Aorta (tissue), 5 donors: ENCODE data around the gene TMEM125. TPM values are rescaled to one million over a fixed set of nuclear protein-coding genes. Genes with fewer than 3 reads are reported as not detected.

Experiments
- ATAC-seq: fragments of 200-7000 bp; cut with Tn5 transposase; one replicate; pipeline ENCODE4 v1.9.1; 2022; ENCODE audit warnings: moderate library complexity; ENCODE audit not compliant: low FRiP score
- DNase-seq, 2 donors: peaks; one replicate each; pipeline ENCODE4 v3.0.0-alpha.2; 2020
- H3K27ac ChIP-seq, 2 donors: one replicate each; pipeline ENCODE4 v1.5.1; 2013; ENCODE audit warnings: low read length in 2 of 2, mild to moderate bottlenecking in 2 of 2, moderate library complexity in 2 of 2, control low read depth in 1 of 2, inconsistent platforms in 1 of 2, low read depth in 1 of 2
- H3K27me3 ChIP-seq, 2 donors: one replicate each; pipeline ENCODE4 v1.6.1; 2013; ENCODE audit warnings: control low read depth in 1 of 2, low read length in 1 of 2, mild to moderate bottlenecking in 1 of 2, moderate library complexity in 1 of 2; ENCODE audit not compliant: insufficient read depth in 2 of 2, control insufficient read depth in 1 of 2
- H3K36me3 ChIP-seq, 2 donors: one replicate each; pipeline ENCODE4 v1.6.1; 2013; ENCODE audit warnings: control low read depth in 1 of 2, low read length in 1 of 2, mild to moderate bottlenecking in 1 of 2; ENCODE audit not compliant: insufficient read depth in 2 of 2, control insufficient read depth in 1 of 2
- H3K4me1 ChIP-seq, 2 donors: one replicate each; pipeline ENCODE4 v1.6.1; 2013; ENCODE audit warnings: low read length in 2 of 2, control low read depth in 1 of 2, mild to moderate bottlenecking in 1 of 2, moderate library complexity in 1 of 2; ENCODE audit not compliant: insufficient read depth in 2 of 2, control insufficient read depth in 1 of 2
- H3K4me3 ChIP-seq, 2 donors: one replicate each; pipeline ENCODE4 v1.5.1; 2013; ENCODE audit warnings: low read length in 2 of 2, control low read depth in 1 of 2, mild to moderate bottlenecking in 1 of 2
- H3K9me3 ChIP-seq: one replicate; pipeline ENCODE4 v1.6.1; 2013; ENCODE audit warnings: mild to moderate bottlenecking, low read length; ENCODE audit not compliant: control insufficient read depth
- WGBS, 2 donors: extraction: QIAGEN DNeasy Blood & Tissue Kit; methylation state at CpG; one replicate each; pipeline ENCODE4 v1.1.7; 2013; 5-methylcytosine and 5-hydroxymethylcytosine counted together
- intact Hi-C, 2 donors: fragments of 100-400 bp; cut with DNase I; formaldehyde crosslinking; loops; one replicate each; pipeline versions ENCODE4 v1.14.2 to v1.15.0; 2022
- polyA plus RNA-seq, 2 donors: library from polyadenylated mRNA; stranded (reverse); fragments of 200-250 nt; gene quantifications; one replicate each; pipeline ENCODE4 v1.2.3, GENCODE V29; 2013
- total RNA-seq, 2 donors: library from RNA; stranded (reverse); fragmentation: NEBNext Ultra II Directional; extraction: Animal tissue kit (Norgen Biotek cat#: 25700); gene quantifications; one replicate each; pipeline ENCODE4 v1.2.1, GENCODE V29; 2021
- donor health status: healthy with polysubstance abuse.
- donor health status: Bipolar disorder and iron deficiency.
- donor health status: DM: no; HTN: no; CAD: no.
- donor health status: DM: no; HTN: no; CAD: no.
- donor health status: DM: yes; HTN: yes; CAD: no.

Gene TMEM125
- total and polyA plus RNA-seq, 4 donors: 6.1 TPM; not detected in 3

DNA sequence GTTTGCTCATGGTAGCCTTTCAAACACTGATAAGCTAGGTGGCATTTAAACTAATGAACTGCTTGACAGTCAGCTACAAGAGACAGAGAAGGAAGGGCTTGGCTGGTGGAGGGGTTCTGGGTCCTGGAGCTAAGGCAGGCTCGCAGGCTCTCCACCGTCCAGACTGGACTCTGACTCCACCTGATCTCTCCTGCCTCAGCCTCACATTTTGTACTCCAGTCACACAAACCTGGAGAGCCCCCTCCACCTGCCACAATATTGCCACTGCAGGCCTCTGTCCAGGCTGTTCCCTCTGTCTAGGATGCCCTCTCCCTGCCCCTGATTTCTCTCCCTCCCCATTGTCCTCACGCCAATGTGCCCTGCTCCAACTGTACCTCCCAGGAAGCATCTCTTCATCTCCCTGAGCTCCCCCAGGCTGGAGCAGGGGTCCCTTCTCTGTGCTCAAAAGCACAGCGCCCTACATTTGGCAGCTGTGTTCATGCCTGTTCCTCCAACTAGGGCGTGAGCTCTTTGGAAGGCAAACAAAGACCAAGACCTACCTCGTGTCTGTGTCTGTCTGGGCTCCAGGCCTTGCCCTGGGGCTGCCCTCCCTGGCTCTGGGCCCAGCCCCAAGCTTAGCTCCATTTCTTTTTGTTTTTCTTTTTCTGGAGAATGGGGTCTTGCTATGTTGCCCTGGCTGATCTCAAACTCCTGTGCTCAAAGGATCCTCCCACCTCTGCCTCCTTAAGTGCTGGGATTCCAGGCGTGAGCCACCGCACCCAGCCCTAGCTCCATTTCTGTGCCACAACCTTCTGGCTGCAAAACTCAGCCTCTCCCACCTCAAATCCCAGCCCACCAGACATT, 33.9 kb downstream of the TMEM125 start:
- DNase-seq (peak; percentile 21 to 55), ATAC-seq (no peak)
- Histone ChIP-seq H3K4me1 (no peaks in the 10 kb centered on the region), H3K4me3 (no peak overlapping the region), H3K27me3 (no peaks in the 10 kb centered on the region), H3K9me3 (no peaks in the 10 kb centered on the region), H3K27ac (no peak overlapping the region), H3K36me3 (no peaks in the 10 kb centered on the region)
- intact Hi-C loops: no loop called here
- 78 to 79% methylated on average over 8 of the region's 8 CpGs for WGBS, 2 donors

DNA sequence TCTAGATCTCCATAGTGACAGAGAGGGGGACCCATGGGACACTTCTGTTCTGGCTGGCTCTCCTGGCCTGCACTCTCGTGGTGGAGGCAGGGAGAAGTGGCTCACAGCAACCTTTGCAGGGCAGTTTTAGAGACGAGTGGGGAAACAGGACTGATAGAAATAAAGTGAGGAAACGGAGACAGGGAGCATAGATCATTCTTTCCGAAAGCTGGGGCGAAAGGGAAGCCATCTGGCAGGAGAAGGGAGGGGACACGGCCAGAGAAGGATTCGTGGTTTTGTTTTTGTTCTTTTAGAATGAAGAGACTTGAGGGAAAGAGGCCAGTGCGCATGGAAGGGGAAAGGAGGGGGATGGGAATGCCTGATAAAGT, 34.5 kb downstream of the TMEM125 start:
- no peak overlapping the region for H3K27ac ChIP-seq
- DNase-seq: no peak
- no peak for ATAC-seq

DNA sequence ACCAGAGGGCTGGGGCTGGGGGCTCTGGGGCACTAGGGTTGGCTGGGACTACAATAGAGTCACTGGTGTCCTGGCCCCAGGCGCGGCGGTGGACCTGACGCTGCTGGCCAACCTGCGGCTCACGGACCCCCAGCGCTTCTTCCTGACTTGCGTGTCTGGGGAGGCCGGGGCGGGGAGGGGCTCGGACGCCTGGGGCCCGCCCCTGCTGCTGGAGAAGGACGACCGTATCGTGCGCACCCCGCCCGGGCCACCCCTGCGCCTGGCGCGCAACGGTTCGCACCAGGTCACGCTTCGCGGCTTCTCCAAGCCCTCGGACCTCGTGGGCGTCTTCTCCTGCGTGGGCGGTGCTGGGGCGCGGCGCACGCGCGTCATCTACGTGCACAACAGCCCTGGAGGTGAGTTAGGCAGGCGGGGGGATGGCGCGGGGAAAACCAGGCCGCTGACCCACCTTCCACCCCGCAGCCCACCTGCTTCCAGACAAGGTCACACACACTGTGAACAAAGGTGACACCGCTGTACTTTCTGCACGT, 35.1 kb downstream of the TMEM125 start:
- DNase-seq (peak; percentile 40 to 73), ATAC-seq (no peak)
- intact Hi-C loops: no loop called here
- 92 to 94% methylated on average over 45 to 46 of the region's 46 CpGs for WGBS, 2 donors
- Histone ChIP-seq H3K36me3 (no peaks in the 10 kb centered on the region), H3K4me1 (no peaks in the 10 kb centered on the region), H3K27me3 (no peaks in the 10 kb centered on the region), H3K27ac (no peak overlapping the region), H3K9me3 (no peaks in the 10 kb centered on the region), H3K4me3 (no peak overlapping the region)

More for the DNA sequence above, 34.5 kb downstream of the TMEM125 start:
- 41 to 44% methylated on average over 8 of the region's 8 CpGs for WGBS, 2 donors
- Histone ChIP-seq H3K4me1 (no peaks in the 10 kb centered on the region), H3K4me3 (no peak overlapping the region), H3K27me3 (no peaks in the 10 kb centered on the region), H3K36me3 (no peaks in the 10 kb centered on the region), H3K9me3 (no peaks in the 10 kb centered on the region)
- intact Hi-C loops: no loop called here

DNA sequence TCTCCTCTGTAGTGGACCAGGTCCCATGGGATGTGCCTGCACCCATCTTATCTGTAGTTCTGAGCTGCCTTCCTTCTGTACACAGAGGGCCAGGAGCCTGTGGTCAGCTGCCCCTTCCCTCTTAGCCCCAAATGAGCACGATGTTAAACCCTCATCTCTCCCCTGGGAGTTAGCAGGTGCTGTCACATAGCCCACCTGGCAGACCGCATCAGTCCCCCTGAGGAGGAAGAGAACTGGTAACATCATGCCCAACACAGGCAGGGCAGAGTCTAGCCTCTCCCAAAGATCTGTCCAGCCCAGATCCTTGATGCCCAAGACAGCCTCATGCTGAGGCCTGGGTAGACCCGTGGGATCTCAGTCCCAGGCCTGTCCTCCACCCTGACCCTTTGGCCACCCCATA, 35.7 kb downstream of the TMEM125 start:
- no peaks in the 10 kb centered on the region for H3K9me3 ChIP-seq
- ATAC-seq: no peak
- DNase-seq: peak; percentile 17 to 34
- H3K4me3 ChIP-seq: no peak overlapping the region
- 87 to 89% methylated on average over 3 of the region's 3 CpGs for WGBS, 2 donors
- intact Hi-C loops: no loop called here
- no peaks in the 10 kb centered on the region for H3K4me1 ChIP-seq
- no peak overlapping the region for H3K27ac ChIP-seq
- no peaks in the 10 kb centered on the region for H3K27me3 ChIP-seq
- no peaks in the 10 kb centered on the region for H3K36me3 ChIP-seq

DNA sequence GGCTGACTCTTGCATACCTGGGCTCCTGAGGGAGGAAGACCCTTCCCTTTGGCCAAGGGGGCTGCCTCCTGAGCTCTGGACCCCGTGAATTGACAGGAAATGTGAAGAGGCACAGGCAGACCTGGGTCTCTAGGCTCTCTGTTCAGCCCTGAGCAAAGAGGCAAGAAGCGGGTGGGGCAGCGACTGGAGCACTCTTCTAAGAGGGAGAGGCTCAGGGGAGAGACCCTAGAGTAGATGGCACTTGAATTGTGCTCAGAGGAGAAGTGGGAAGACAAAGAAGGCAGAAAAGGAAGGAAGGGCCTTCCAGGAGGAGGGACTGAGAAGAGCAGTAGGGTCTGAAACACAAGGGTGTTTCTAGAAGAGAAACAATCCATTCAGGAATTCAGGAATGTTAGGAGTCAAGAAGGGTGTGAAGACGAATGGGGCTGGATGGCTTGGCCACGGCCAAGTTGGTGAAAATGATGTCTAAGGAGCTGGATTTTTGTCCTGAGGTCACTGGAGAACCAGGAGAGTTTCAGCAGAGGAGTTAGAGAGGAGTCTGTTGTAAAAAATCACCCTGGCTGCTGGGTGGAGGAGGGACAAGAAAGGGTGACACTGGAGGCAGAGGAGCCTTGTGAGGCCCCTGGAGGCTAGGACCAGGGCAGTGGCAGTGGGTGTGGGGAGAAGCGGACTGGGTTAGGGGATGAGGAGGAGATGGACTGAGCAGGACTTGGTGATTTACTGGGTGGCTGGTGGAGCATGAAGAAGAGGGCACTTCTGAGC, 36.3 kb downstream of the TMEM125 start:
- WGBS, 2 donors: 89 to 90% methylated on average over 6 of the region's 6 CpGs
- DNase-seq (peak; percentile 22 to 23), ATAC-seq (no peak)
- Histone ChIP-seq H3K36me3 (no peaks in the 10 kb centered on the region), H3K9me3 (no peaks in the 10 kb centered on the region), H3K4me1 (no peaks in the 10 kb centered on the region), H3K4me3 (no peak overlapping the region), H3K27ac (no peak overlapping the region), H3K27me3 (no peaks in the 10 kb centered on the region)
- intact Hi-C loops: no loop called here

DNA sequence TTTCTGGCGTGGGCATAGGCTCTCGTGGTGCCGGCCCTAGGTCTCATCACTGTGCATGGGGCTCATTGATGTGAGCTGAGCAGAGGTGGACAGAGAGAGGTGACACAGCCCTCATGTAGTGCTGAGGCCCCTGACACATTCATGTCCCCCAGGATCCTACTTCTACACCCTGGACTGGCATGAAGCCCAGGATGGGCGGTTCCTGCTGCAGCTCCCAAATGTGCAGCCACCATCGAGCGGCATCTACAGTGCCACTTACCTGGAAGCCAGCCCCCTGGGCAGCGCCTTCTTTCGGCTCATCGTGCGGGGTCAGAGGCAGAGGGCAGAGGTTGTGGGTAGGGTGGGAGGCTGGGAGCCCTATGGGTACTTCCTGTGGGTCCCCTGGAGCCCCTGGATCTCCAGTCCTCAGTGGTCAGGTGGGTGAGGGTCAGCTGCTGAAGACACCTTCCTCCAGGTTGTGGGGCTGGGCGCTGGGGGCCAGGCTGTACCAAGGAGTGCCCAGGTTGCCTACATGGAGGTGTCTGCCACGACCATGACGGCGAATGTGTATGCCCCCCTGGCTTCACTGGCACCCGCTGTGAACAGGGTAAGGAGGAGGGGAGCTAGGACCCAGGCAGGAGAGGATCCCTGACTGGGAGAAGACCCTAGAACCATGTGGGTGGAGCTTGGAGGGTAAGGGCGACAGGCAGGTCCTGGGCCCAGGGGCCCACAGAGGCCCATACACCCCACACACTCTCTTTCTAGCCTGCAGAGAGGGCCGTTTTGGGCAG, 37.1 kb downstream of the TMEM125 start:
- peak; percentile 44 to 64 for DNase-seq
- Histone ChIP-seq H3K27me3 (no peaks in the 10 kb centered on the region), H3K36me3 (no peaks in the 10 kb centered on the region), H3K27ac (no peak overlapping the region), H3K9me3 (no peaks in the 10 kb centered on the region), H3K4me3 (no peak overlapping the region), H3K4me1 (no peaks in the 10 kb centered on the region)
- intact Hi-C loops: no loop called here
- no peak for ATAC-seq
- 91% methylated on average over 17 of the region's 17 CpGs for WGBS, 2 donors

DNA sequence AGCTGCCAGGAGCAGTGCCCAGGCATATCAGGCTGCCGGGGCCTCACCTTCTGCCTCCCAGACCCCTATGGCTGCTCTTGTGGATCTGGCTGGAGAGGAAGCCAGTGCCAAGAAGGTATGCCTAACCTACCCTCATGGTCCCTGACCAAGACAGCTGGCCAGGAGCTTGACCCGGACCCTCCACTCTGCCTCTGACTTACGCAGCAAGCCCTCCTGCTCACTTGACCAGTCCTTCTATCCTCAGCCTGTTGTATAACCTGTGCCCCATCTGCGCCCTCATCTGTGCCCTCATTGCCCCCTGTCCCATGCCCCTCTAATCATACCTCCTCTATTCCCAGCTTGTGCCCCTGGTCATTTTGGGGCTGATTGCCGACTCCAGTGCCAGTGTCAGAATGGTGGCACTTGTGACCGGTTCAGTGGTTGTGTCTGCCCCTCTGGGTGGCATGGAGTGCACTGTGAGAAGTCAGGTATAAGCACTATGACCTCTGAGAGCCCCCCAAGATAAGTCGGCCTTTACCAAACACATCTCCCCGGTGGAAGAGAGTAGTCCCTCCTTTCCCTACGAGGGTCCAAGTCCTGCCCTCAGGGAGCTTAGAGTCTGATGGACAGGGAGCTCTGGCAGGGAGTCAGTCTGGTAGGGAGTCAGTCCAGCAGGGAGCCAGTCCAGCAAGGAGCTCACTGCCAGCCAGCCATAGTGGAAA, 37.8 kb downstream of the TMEM125 start:
- WGBS, 2 donors: 92 to 94% methylated on average over 9 of the region's 9 CpGs
- no peaks in the 10 kb centered on the region for H3K27me3 ChIP-seq
- DNase-seq (peak; percentile 30 to 47), ATAC-seq (no peak)
- intact Hi-C loops: no loop called here
- H3K27ac ChIP-seq: no peak overlapping the region
- H3K4me1 ChIP-seq: no peaks in the 10 kb centered on the region
- no peaks in the 10 kb centered on the region for H3K36me3 ChIP-seq
- no peak overlapping the region for H3K4me3 ChIP-seq
- no peaks in the 10 kb centered on the region for H3K9me3 ChIP-seq
